GM18868 (cell line): ENCODE measurements around the gene MIAT.
"Not testable (repeated sequence)": the region's sequence is repeated elsewhere in the genome, so short reads cannot be mapped to it uniquely, and the experiment has no call there.

Experiments
- ATAC-seq: cut with Tn5 transposase; IDR thresholded peaks from one replicate; pipeline ENCODE4 v1.9.1; 2021; ENCODE audit warnings: mild to moderate bottlenecking, moderate library complexity; ENCODE audit not compliant: unreplicated experiment

MIAT gene

GRCh38 chr22:26690654-26691376, 33.4 kb downstream of the MIAT start:
- ATAC-seq, result no peak

- no peak for ATAC-seq
Measured at GRCh38 chr22:26691377-26691716, 34.0 kb downstream of the MIAT start.

- no peak for ATAC-seq
Measured at GRCh38 chr22:26692215-26692614, 34.8 kb downstream of the MIAT start.

GRCh38 chr22:26697151-26697550, 39.8 kb downstream of the MIAT start:
- ATAC-seq, result no peak

GRCh38 chr22:26700462-26700861, 43.1 kb downstream of the MIAT start:
- ATAC-seq, result no peak

GRCh38 chr22:26700886-26701285, 43.5 kb downstream of the MIAT start:
- ATAC-seq, result no peak

- ATAC-seq, result no peak
Measured at GRCh38 chr22:26701323-26701722, 43.9 kb downstream of the MIAT start.

- no peak for ATAC-seq
Measured at GRCh38 chr22:26702906-26703830, 45.8 kb downstream of the MIAT start.

GRCh38 chr22:26705379-26705778, 48.0 kb downstream of the MIAT start:
- not testable (repeated sequence) for ATAC-seq

GRCh38 chr22:26707090-26707489, 49.7 kb downstream of the MIAT start:
- ATAC-seq, result no peak

GRCh38 chr22:26707581-26707980, 50.2 kb downstream of the MIAT start:
- no peak for ATAC-seq

GRCh38 chr22:26708256-26709009, 51.0 kb downstream of the MIAT start:
- ATAC-seq, result no peak

- ATAC-seq, result no peak
Measured at GRCh38 chr22:26709617-26710390, 52.4 kb downstream of the MIAT start.

GRCh38 chr22:26711205-26711963, 54.0 kb downstream of the MIAT start:
- peak; percentile 67 for ATAC-seq

- no peak for ATAC-seq
Measured at GRCh38 chr22:26712158-26712557, 54.8 kb downstream of the MIAT start.

- ATAC-seq, result no peak
Measured at GRCh38 chr22:26713823-26714449, 56.5 kb downstream of the MIAT start.

- no peak for ATAC-seq
Measured at GRCh38 chr22:26714971-26715370, 57.6 kb downstream of the MIAT start.

- ATAC-seq, result no peak
Measured at GRCh38 chr22:26715392-26715936, 58.1 kb downstream of the MIAT start.

- no peak for ATAC-seq
Measured at GRCh38 chr22:26718488-26718887, 61.1 kb downstream of the MIAT start.
